HEK293T (cell line): ENCODE measurements around the gene LRP8.

ENCODE experiments used
- CTCF ChIA-PET: fragments of 350-600 bp; formaldehyde crosslinking; extraction: SDS; loops from one replicate; lab custom pipeline; 2021; ENCODE audit warnings: antibody characterized with exemption, inconsistent platforms; lab: Yijun Ruan, JAX
- POLR2A ChIA-PET: fragments of 350-600 bp; formaldehyde crosslinking; extraction: SDS; loops from one replicate; lab custom pipeline; 2020; ENCODE audit warnings: antibody characterized with exemption, inconsistent platforms; lab: Yijun Ruan, JAX
- DNase-seq: peaks from one replicate; pipeline ENCODE4 v3.0.0; 2012; ENCODE audit warnings: mixed read lengths; ENCODE audit errors: extremely low spot score
- ARNT ChIP-seq: fragments of 450-650 bp; IDR thresholded peaks from 2 replicates; pipeline ENCODE4 v1.6.1; 2017; ENCODE audit warnings: mild to moderate bottlenecking
- BHLHE40 ChIP-seq: fragments of 450-650 bp; IDR thresholded peaks from 2 replicates; pipeline ENCODE4 v1.6.1; 2016; ENCODE audit warnings: mild to moderate bottlenecking, moderate library complexity, borderline replicate concordance
- CTBP1 ChIP-seq: fragments of 450-650 bp; IDR thresholded peaks from 2 replicates; pipeline ENCODE4 v1.6.1; 2016; ENCODE audit warnings: borderline replicate concordance
- ELF4 ChIP-seq: fragments of 450-650 bp; IDR thresholded peaks from 2 replicates; pipeline ENCODE4 v1.6.1; 2017; ENCODE audit warnings: antibody characterized with exemption
- FOXA1 ChIP-seq: fragments of 450-650 bp; IDR thresholded peaks from 2 replicates; pipeline ENCODE4 v1.6.1; 2016; ENCODE audit warnings: mild to moderate bottlenecking
- FOXK2 ChIP-seq: fragments of 450-650 bp; IDR thresholded peaks from 2 replicates; pipeline ENCODE4 v1.6.1; 2016; ENCODE audit warnings: mild to moderate bottlenecking
- FOXM1 ChIP-seq: fragments of 450-650 bp; IDR thresholded peaks from 2 replicates; pipeline ENCODE4 v1.6.1; 2017; ENCODE audit warnings: mild to moderate bottlenecking, borderline replicate concordance
- HDGF ChIP-seq: fragments of 450-650 bp; IDR thresholded peaks from 2 replicates; pipeline ENCODE4 v1.6.1; 2017; ENCODE audit warnings: antibody characterized with exemption, borderline replicate concordance
- L3MBTL2 ChIP-seq: fragments of 450-650 bp; conservative IDR thresholded peaks from 2 replicates; pipeline ENCODE4 v1.6.1; 2016; ENCODE audit warnings: mild to moderate bottlenecking
- LEF1 ChIP-seq: fragments of 450-650 bp; IDR thresholded peaks from 2 replicates; pipeline ENCODE4 v1.6.1; 2017; ENCODE audit warnings: mild to moderate bottlenecking, borderline replicate concordance
- NFRKB ChIP-seq: fragments of 450-650 bp; IDR thresholded peaks from 2 replicates; pipeline ENCODE4 v1.6.1; 2016; ENCODE audit warnings: mild to moderate bottlenecking, moderate library complexity
- SP1 ChIP-seq: fragments of 450-650 bp; IDR thresholded peaks from 2 replicates; pipeline ENCODE4 v1.6.1; 2017
- SUZ12 ChIP-seq: fragments of 450-650 bp; IDR thresholded peaks from 2 replicates; pipeline ENCODE4 v1.6.1; 2016; ENCODE audit warnings: mild to moderate bottlenecking
- TARDBP ChIP-seq: fragments of 450-650 bp; IDR thresholded peaks from 2 replicates; pipeline ENCODE4 v1.6.1; 2016
- ZNF384 ChIP-seq: fragments of 450-650 bp; IDR thresholded peaks from 2 replicates; pipeline ENCODE4 v1.6.1; 2016
- TF ChIP-seq, protein P1 (sequence below): fragments of 450-650 bp; IDR thresholded peaks from 2 replicates; pipeline ENCODE4 v1.6.1; 2016

LRP8 gene

DNA sequence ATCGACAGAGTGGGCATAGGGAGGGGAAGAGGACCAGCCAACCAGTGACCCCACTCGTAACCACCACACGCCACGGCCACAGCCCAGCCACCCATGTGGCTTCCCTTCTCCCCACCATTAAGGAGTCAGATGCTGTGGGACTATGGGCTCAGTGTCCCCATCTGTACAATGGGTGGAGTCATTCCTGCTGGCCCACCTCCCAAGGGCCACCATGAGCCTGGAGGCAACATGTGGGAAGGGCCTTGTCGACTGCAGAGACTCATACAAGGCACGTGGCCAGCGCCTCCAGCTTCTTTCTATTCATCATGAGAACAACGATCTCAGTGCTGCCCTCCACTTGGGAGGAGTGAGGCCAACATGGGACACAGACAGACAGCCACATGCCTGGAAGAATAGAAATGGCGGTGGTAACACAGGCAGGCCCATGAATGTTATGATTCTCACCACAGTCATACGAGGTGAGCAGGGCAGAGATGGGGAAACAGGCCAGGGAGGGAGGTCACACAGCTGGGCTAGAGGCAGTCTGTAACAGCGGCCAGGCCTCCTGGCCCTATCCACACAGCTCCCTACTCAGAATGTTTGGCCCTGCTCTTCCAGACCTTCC, 16.1 kb downstream of the LRP8 start:
- ChIA-PET POLR2A (no interaction called here), CTCF (no interaction called here)
- TF ChIP-seq ARNT (no peak), FOXA1 (no peak), HDGF (no peak), LEF1 (no peak), NFRKB (no peak), SUZ12 (no peak)

DNA sequence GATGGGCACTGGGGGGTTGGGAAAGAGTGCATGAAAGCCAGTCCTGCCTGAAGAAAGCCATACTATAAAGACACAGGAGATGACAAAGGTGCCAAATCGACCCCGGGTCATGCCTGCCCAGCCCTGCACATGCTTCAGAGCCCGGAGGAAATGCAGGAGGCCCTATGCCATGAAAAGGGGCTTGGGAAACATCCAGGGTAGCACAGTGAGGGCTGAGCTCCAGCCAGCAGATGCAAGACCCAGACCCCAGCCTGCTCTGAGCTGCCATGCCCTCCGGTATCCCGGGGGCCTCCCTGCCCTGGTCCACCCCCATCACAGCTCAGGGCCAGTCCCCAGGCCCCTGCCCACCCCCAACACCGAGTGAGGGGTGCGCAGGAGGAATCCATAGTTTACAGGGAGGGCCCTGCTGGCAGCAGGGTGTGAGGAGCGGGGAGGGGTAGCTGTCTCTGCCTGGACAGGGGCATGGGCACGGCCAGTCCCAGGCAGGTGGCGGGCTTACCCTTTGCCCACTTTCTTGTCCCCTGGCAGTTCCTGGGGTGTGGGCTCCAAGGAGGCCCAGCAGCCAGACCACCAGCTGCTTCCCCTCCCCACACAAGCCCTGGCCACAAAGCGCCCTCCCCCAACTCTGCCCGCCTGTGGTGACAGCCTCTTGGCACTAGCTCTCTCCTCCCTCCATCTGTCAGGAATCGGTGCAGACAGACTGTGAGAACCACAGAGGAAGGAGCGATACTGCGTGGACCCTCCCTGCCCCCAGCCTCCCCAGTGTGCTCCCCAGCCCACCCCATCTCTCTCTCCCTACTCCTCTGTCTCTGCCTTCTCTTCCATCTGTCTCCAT, 16.8 kb downstream of the LRP8 start:
- no peak for DNase-seq
- no peak for TF ChIP-seq ELF4
- TF ChIP-seq LEF1, result no peak
- POLR2A ChIA-PET, result no interaction called here
- CTCF ChIA-PET, result no interaction called here

More for the DNA sequence above, 16.1 kb downstream of the LRP8 start:
- DNase-seq, result no peak

DNA sequence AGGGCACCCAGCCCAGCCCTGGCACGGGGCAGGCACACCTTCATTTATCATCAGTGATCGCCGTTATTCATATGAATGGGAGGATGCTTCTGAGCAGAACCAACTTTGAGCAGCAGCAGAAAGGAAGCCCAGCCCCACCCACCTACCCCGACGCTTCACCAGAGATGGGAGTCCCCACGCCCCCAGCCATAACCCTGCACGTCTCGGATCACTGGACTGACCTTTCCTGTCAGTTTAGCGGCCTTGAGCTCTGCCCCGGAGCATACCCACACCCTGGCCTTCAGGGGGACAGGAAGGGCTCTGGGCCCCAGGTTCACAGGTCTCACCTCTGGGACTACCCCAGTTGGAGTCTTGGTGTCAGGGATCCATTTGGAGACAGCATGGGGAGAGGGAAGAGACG, 18.1 kb downstream of the LRP8 start:
- ChIA-PET POLR2A (no interaction called here), CTCF (no interaction called here)
- TF ChIP-seq, protein P1, sequence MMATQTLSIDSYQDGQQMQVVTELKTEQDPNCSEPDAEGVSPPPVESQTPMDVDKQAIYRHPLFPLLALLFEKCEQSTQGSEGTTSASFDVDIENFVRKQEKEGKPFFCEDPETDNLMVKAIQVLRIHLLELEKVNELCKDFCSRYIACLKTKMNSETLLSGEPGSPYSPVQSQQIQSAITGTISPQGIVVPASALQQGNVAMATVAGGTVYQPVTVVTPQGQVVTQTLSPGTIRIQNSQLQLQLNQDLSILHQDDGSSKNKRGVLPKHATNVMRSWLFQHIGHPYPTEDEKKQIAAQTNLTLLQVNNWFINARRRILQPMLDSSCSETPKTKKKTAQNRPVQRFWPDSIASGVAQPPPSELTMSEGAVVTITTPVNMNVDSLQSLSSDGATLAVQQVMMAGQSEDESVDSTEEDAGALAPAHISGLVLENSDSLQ, result no peak
- TF ChIP-seq ARNT (no peak), CTBP1 (no peak), TARDBP (no peak), NFRKB (no peak), L3MBTL2 (no peak), SUZ12 (no peak), FOXM1 (no peak), SP1 (no peak), BHLHE40 (no peak)
- no peak for DNase-seq

DNA sequence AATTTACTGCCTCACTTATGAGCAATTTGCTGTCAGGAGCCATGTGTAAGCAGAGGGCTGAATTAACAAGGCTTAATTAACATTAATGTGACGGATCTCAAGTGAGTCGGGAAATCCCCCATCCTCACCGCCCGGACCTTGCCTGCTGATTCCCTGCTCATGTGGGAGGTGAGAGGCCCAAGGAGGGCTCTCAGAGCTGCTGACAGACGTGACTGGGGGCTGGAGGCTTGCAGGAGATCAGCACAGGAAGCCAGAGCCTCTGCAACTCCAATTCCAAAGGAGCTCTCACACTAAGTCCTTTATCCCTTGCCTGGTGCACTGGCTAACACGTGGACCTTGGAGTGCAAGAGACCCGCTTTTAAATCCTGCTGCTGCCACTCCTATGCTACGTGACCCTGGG, 19.4 kb downstream of the LRP8 start:
- ChIA-PET POLR2A (no interaction called here), CTCF (no interaction called here)
- DNase-seq, result no peak
- TF ChIP-seq FOXM1 (no peak), LEF1 (no peak), SP1 (no peak), FOXK2 (no peak), BHLHE40 (no peak)
- TF ChIP-seq, protein P1, result no peak

DNA sequence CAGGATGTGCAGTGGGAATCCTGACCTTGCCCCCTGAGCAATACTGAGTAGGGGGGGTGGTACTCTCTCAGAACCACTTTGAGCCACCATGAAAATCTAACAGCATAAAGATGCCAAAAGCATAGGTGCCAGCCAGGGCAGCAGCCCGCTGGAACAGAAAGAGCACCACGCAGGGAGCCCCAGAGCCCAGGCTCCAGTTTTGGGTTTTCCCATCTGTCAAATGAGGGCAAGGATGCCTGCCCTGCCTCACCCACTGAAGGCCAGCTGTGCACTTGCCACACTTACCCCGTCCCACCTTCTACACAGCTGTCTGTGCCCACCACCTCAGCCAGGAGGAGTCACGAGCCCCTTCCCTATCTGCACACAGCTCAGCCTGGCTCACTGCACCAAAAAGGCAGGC, 20.8 kb downstream of the LRP8 start:
- TF ChIP-seq NFRKB (no peak), L3MBTL2 (no peak), HDGF (no peak), FOXK2 (no peak), FOXA1 (no peak), CTBP1 (no peak), ZNF384 (no peak), BHLHE40 (no peak), SUZ12 (no peak), ELF4 (no peak), LEF1 (no peak)
- TF ChIP-seq, protein P1, result no peak
- ChIA-PET CTCF (no interaction called here), POLR2A (no interaction called here)
- DNase-seq, result no peak

DNA sequence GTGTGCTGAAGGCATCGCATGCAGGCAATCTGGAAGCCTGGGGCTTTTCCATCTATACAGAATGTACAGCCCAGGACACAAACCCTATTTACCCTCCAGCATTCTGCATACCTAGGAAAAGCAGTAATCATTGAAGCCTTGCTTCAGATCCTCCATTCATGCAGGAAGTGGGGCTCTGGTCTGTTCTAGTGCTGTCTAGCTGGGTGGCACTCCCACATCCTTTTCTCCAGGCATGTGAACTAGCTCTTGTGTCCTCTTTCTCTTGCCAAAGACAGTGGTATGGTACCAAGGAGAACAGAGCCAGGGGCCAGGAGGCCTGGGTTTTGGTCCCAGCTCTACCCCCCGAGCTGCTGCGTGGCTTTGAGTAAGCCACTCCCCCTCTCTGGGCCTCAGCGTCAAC, 21.7 kb downstream of the LRP8 start:
- ChIA-PET CTCF (no interaction called here), POLR2A (no interaction called here)
- no peak for DNase-seq
- TF ChIP-seq ELF4, result no peak
- TF ChIP-seq CTBP1, result no peak
- TF ChIP-seq SUZ12, result no peak
- no peak for TF ChIP-seq FOXK2
- TF ChIP-seq FOXA1, result no peak
- no peak for TF ChIP-seq HDGF
- no peak for TF ChIP-seq L3MBTL2
- no peak for TF ChIP-seq SP1
- no peak for TF ChIP-seq FOXM1
- TF ChIP-seq TARDBP, result no peak
- TF ChIP-seq ARNT, result no peak
- no peak for TF ChIP-seq BHLHE40
- no peak for TF ChIP-seq NFRKB

DNA sequence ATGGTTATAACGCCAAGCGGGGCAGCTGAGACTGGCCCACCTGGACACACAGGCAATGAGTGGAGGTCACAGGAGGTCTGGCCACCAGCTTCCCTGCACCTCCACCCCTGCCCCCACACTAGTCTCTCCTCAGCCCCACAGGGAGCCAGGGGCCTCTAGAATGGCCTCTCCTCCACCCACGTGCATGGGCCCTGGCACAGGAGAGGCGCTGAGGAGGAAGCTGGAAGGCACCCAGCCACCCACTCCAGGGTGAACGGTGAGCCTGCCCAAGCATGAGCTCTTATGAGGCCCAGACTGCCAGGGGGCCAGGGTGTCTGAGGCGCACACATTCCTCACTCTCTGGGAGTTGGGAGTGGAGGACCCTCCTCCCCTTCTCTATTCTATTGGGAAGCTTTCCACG, 22.2 kb downstream of the LRP8 start:
- DNase-seq, result no peak
- TF ChIP-seq ARNT (no peak), SP1 (no peak), FOXK2 (no peak), NFRKB (no peak), CTBP1 (no peak), TARDBP (no peak), HDGF (no peak), L3MBTL2 (no peak), FOXM1 (no peak), LEF1 (no peak), FOXA1 (no peak), ELF4 (no peak)
- POLR2A ChIA-PET, result no interaction called here
- CTCF ChIA-PET, result no interaction called here
